ENCODE measurements around the gene CACNA1B. TPM values are rescaled to one million over a fixed set of nuclear protein-coding genes. Genes with fewer than 3 reads are reported as not detected.

Gene CACNA1B
- total and polyA plus RNA-seq, 9 donors = 0.18 to 0.76 (median 0.34) TPM

- no peak overlapping the region for H3K4me3 ChIP-seq (ENCODE audit: low read length)
- 82% methylated on average over 28 of the region's 29 CpGs for WGBS (ENCODE audit: insufficient coverage)
- no peak overlapping the region for H3K27ac ChIP-seq (ENCODE audit: low read length)
- no peak for DNase-seq
- H3K9me3 ChIP-seq (replicated peaks; ENCODE audit: control insufficient read depth, low read depth, low read length) = no peaks in the 10 kb centered on the region
- no peaks in the 10 kb centered on the region for H3K4me1 ChIP-seq (ENCODE audit: control insufficient read depth, insufficient read depth, low read length)
- H3K27me3 ChIP-seq (ENCODE audit: control insufficient read depth, insufficient read depth, low read length) = peaks cover 1% of the 10 kb centered on the region
- H3K36me3 ChIP-seq (ENCODE audit: control insufficient read depth, insufficient read depth, low read length) = no peaks in the 10 kb centered on the region
Observed at GRCh38 chr9:138046641-138047301, 169.2 kb downstream of the CACNA1B start.

- DNase-seq = no peak
- Histone ChIP-seq H3K4me3 (ENCODE audit: low read length) (no peak overlapping the region), H3K9me3 (replicated peaks; ENCODE audit: control insufficient read depth, low read depth, low read length) (no peaks in the 10 kb centered on the region), H3K27ac (ENCODE audit: low read length) (no peak overlapping the region), H3K4me1 (ENCODE audit: control insufficient read depth, insufficient read depth, low read length) (no peaks in the 10 kb centered on the region), H3K27me3 (ENCODE audit: control insufficient read depth, insufficient read depth, low read length) (peaks cover 3% of the 10 kb centered on the region), H3K36me3 (ENCODE audit: control insufficient read depth, insufficient read depth, low read length) (no peaks in the 10 kb centered on the region)
- WGBS (ENCODE audit: insufficient coverage) = 52% methylated on average over 7 of the region's 8 CpGs
Observed at GRCh38 chr9:138047469-138048040, 170.0 kb downstream of the CACNA1B start.

GRCh38 chr9:138048184-138048583 lies 170.6 kb downstream of the CACNA1B start:
- H3K27me3 ChIP-seq (ENCODE audit: control insufficient read depth, insufficient read depth, low read length) = peaks cover 3% of the 10 kb centered on the region
- DNase-seq = no peak
- H3K36me3 ChIP-seq (ENCODE audit: control insufficient read depth, insufficient read depth, low read length) = no peaks in the 10 kb centered on the region
- H3K4me1 ChIP-seq (ENCODE audit: control insufficient read depth, insufficient read depth, low read length) = no peaks in the 10 kb centered on the region
- no peak overlapping the region for H3K4me3 ChIP-seq (ENCODE audit: low read length)
- H3K9me3 ChIP-seq (replicated peaks; ENCODE audit: control insufficient read depth, low read depth, low read length) = no peaks in the 10 kb centered on the region
- no peak overlapping the region for H3K27ac ChIP-seq (ENCODE audit: low read length)
- 90% methylated on average over 5 of the region's 7 CpGs for WGBS (ENCODE audit: insufficient coverage)

- 82% methylated on average over 17 of the region's 21 CpGs for WGBS (ENCODE audit: insufficient coverage)
- DNase-seq = no peak
- Histone ChIP-seq H3K4me1 (ENCODE audit: control insufficient read depth, insufficient read depth, low read length) (no peaks in the 10 kb centered on the region), H3K36me3 (ENCODE audit: control insufficient read depth, insufficient read depth, low read length) (no peaks in the 10 kb centered on the region), H3K4me3 (ENCODE audit: low read length) (no peak overlapping the region), H3K27me3 (ENCODE audit: control insufficient read depth, insufficient read depth, low read length) (peaks cover 3% of the 10 kb centered on the region), H3K9me3 (replicated peaks; ENCODE audit: control insufficient read depth, low read depth, low read length) (no peaks in the 10 kb centered on the region), H3K27ac (ENCODE audit: low read length) (no peak overlapping the region)
Observed at GRCh38 chr9:138049085-138049778, 171.7 kb downstream of the CACNA1B start.

- H3K4me3 ChIP-seq (ENCODE audit: low read length) = no peak overlapping the region
- no peaks in the 10 kb centered on the region for H3K4me1 ChIP-seq (ENCODE audit: control insufficient read depth, insufficient read depth, low read length)
- H3K27ac ChIP-seq (ENCODE audit: low read length) = no peak overlapping the region
- WGBS (ENCODE audit: insufficient coverage) = 65% methylated on average over 22 of the region's 24 CpGs
- H3K9me3 ChIP-seq (replicated peaks; ENCODE audit: control insufficient read depth, low read depth, low read length) = no peaks in the 10 kb centered on the region
- H3K36me3 ChIP-seq (ENCODE audit: control insufficient read depth, insufficient read depth, low read length) = no peaks in the 10 kb centered on the region
- no peak for DNase-seq
- peaks cover 3% of the 10 kb centered on the region for H3K27me3 ChIP-seq (ENCODE audit: control insufficient read depth, insufficient read depth, low read length)
Observed at GRCh38 chr9:138049779-138050471, 172.3 kb downstream of the CACNA1B start.

- H3K27ac ChIP-seq (ENCODE audit: low read length) = no peak overlapping the region
- no peak overlapping the region for H3K4me3 ChIP-seq (ENCODE audit: low read length)
- no peaks in the 10 kb centered on the region for H3K4me1 ChIP-seq (ENCODE audit: control insufficient read depth, insufficient read depth, low read length)
- WGBS (ENCODE audit: insufficient coverage) = 36% methylated on average over 6 of the region's 13 CpGs
- no peaks in the 10 kb centered on the region for H3K9me3 ChIP-seq (replicated peaks; ENCODE audit: control insufficient read depth, low read depth, low read length)
- no peaks in the 10 kb centered on the region for H3K36me3 ChIP-seq (ENCODE audit: control insufficient read depth, insufficient read depth, low read length)
- peaks cover 3% of the 10 kb centered on the region for H3K27me3 ChIP-seq (ENCODE audit: control insufficient read depth, insufficient read depth, low read length)
- DNase-seq = no peak
Observed at GRCh38 chr9:138050472-138051330, 173.1 kb downstream of the CACNA1B start.

GRCh38 chr9:138051586-138052321 lies 174.2 kb downstream of the CACNA1B start:
- WGBS (ENCODE audit: insufficient coverage) = 80% methylated on average over 11 of the region's 15 CpGs
- peaks cover 3% of the 10 kb centered on the region for H3K27me3 ChIP-seq (ENCODE audit: control insufficient read depth, insufficient read depth, low read length)
- DNase-seq = no peak

GRCh38 chr9:138052322-138052615 lies 174.7 kb downstream of the CACNA1B start:
- no peaks in the 10 kb centered on the region for H3K4me1 ChIP-seq (ENCODE audit: control insufficient read depth, insufficient read depth, low read length)
- H3K9me3 ChIP-seq (replicated peaks; ENCODE audit: control insufficient read depth, low read depth, low read length) = no peaks in the 10 kb centered on the region
- DNase-seq = no peak
- peaks cover 3% of the 10 kb centered on the region for H3K27me3 ChIP-seq (ENCODE audit: control insufficient read depth, insufficient read depth, low read length)
- no peak overlapping the region for H3K27ac ChIP-seq (ENCODE audit: low read length)
- WGBS (ENCODE audit: insufficient coverage) = no CpG with 5 or more reads among the region's 4 CpGs
- H3K36me3 ChIP-seq (ENCODE audit: control insufficient read depth, insufficient read depth, low read length) = no peaks in the 10 kb centered on the region
- no peak overlapping the region for H3K4me3 ChIP-seq (ENCODE audit: low read length)

More at GRCh38 chr9:138051586-138052321, 174.2 kb downstream of the CACNA1B start:
- H3K36me3 ChIP-seq (ENCODE audit: control insufficient read depth, insufficient read depth, low read length) = no peaks in the 10 kb centered on the region
- H3K4me1 ChIP-seq (ENCODE audit: control insufficient read depth, insufficient read depth, low read length) = no peaks in the 10 kb centered on the region
- no peaks in the 10 kb centered on the region for H3K9me3 ChIP-seq (replicated peaks; ENCODE audit: control insufficient read depth, low read depth, low read length)
- H3K4me3 ChIP-seq (ENCODE audit: low read length) = no peak overlapping the region
- H3K27ac ChIP-seq (ENCODE audit: low read length) = no peak overlapping the region

GRCh38 chr9:138052635-138053320 lies 175.2 kb downstream of the CACNA1B start:
- no peaks in the 10 kb centered on the region for H3K9me3 ChIP-seq (replicated peaks; ENCODE audit: control insufficient read depth, low read depth, low read length)
- H3K4me3 ChIP-seq (ENCODE audit: low read length) = no peak overlapping the region
- H3K4me1 ChIP-seq (ENCODE audit: control insufficient read depth, insufficient read depth, low read length) = no peaks in the 10 kb centered on the region
- H3K36me3 ChIP-seq (ENCODE audit: control insufficient read depth, insufficient read depth, low read length) = no peaks in the 10 kb centered on the region
- 74% methylated on average over 10 of the region's 12 CpGs for WGBS (ENCODE audit: insufficient coverage)
- no peak for DNase-seq
- peaks cover 3% of the 10 kb centered on the region for H3K27me3 ChIP-seq (ENCODE audit: control insufficient read depth, insufficient read depth, low read length)
- no peak overlapping the region for H3K27ac ChIP-seq (ENCODE audit: low read length)
